Gastroesophageal sphincter (tissue), 3 donors: ENCODE data around the gene CHD1.

Experiments used
- EP300 ChIP-seq: sonication (generic); formaldehyde crosslinking; IDR thresholded peaks from one replicate; pipeline ENCODE4 v1.6.1; 2017; ENCODE audit warnings: antibody characterized with exemption, mild to moderate bottlenecking
- POLR2A ChIP-seq, 2 donors: fragments of 450-650 bp; IDR thresholded peaks; one replicate each; pipeline ENCODE4 v1.6.1; 2017; ENCODE audit warnings: antibody characterized with exemption in 2 of 2, mild to moderate bottlenecking in 2 of 2, moderate library complexity in 1 of 2
- POLR2AphosphoS5 ChIP-seq: sonication (generic); formaldehyde crosslinking; IDR thresholded peaks from one replicate; pipeline ENCODE4 v1.6.1; 2017; ENCODE audit warnings: antibody characterized with exemption
- TF ChIP-seq, protein P1 (sequence below), 4 experiments: fragments of 200-600 bp in 2 of 4; fragments of 450-650 bp in 2 of 4; sonication (generic) in 1 of 4; IDR thresholded peaks; one replicate each; pipeline ENCODE4 v1.5.1; 2017 to 2019; ENCODE audit warnings: antibody characterized with exemption in 4 of 4, mild to moderate bottlenecking in 2 of 4, moderate library complexity in 2 of 4

DNA sequence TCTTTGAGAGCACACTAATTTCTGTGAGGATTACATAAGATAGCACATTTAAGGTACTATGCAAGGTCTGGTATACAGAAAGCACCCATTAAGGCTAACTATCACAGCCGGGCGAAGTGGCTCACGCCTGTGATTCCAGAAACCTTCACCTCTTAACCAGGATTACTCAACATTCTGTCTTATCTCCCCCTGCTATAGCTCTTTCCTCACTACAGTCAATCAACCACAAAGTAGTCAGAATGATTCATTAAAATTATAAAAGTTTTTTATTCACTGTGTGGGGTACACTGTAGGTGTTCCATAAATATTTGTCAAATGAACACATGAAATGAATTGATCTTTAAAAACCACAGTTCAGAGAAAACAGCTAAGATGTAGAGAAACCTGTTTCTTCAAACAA is 48.7 kb downstream of the CHD1 start:
- no peak for TF ChIP-seq POLR2A (IDR thresholded peaks at IDR 0.05)
- TF ChIP-seq, protein P1, sequence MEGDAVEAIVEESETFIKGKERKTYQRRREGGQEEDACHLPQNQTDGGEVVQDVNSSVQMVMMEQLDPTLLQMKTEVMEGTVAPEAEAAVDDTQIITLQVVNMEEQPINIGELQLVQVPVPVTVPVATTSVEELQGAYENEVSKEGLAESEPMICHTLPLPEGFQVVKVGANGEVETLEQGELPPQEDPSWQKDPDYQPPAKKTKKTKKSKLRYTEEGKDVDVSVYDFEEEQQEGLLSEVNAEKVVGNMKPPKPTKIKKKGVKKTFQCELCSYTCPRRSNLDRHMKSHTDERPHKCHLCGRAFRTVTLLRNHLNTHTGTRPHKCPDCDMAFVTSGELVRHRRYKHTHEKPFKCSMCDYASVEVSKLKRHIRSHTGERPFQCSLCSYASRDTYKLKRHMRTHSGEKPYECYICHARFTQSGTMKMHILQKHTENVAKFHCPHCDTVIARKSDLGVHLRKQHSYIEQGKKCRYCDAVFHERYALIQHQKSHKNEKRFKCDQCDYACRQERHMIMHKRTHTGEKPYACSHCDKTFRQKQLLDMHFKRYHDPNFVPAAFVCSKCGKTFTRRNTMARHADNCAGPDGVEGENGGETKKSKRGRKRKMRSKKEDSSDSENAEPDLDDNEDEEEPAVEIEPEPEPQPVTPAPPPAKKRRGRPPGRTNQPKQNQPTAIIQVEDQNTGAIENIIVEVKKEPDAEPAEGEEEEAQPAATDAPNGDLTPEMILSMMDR (IDR thresholded peaks at IDR 0.05) = no peak
- no peak for TF ChIP-seq EP300
- no peak for TF ChIP-seq POLR2AphosphoS5
